ENCODE data around the gene USP54. TPM values are rescaled to one million over a fixed set of nuclear protein-coding genes. Genes with fewer than 3 reads are reported as not detected.
A peak's percentile ranks its signal among the peaks of the same experiment; 100 is the strongest.

Gene USP54
- total and polyA plus RNA-seq, 2 of the 13 experiments (the other 11 are each of a cell fraction or from before 2014, with no cell fraction given), result 18.1 to 25.0 TPM

GRCh38 chr10:73529089-73529832 is 61.9 kb downstream of the USP54 start:
- peak; percentile 99 for ATAC-seq
- peak; percentile 89 for DNase-seq (ENCODE audit: low spot score)
- Histone ChIP-seq H3K36me3 (replicated peaks in 1 of 2; ENCODE audit: control insufficient read depth in 1 of 2, insufficient read depth in 2 of 2, low read length in 2 of 2) (peaks cover 7 to 11% of the 10 kb centered on the region in 2 experiments; a peak in 3 of 5 replicates), H3K27ac (ENCODE audit: extremely low read length, insufficient read depth, low read length) (no peak overlapping the region), H3K79me2 (ENCODE audit: insufficient read depth, low read length) (no peaks in the 10 kb centered on the region), H3K4me2 (ENCODE audit: low read depth, low read length) (no peak overlapping the region), H3K4me3 (replicated peaks in 1 of 3; ENCODE audit: insufficient read depth in 1 of 3, low read depth in 2 of 3, low read length in 3 of 3) (no peak overlapping the region), H4K20me1 (ENCODE audit: insufficient read depth, low read length) (no peaks in the 10 kb centered on the region), H3K4me1 (ENCODE audit: insufficient read depth, low read length) (peaks cover 6% of the 10 kb centered on the region), H3K9ac (ENCODE audit: insufficient read depth, low read depth, low read length) (no peak overlapping the region), H2AFZ (ENCODE audit: low read length) (no peak overlapping the region), H3K27me3 (ENCODE audit: control insufficient read depth in 1 of 2, insufficient read depth in 2 of 2, low read length in 2 of 2) (no peaks in the 10 kb centered on the region), H3K9me3 (ENCODE audit: low read length) (no peaks in the 10 kb centered on the region)
- 97% methylated on average over 3 of the region's 5 CpGs for WGBS (ENCODE audit: low lambda C conversion rate)
- BruUV-seq (replicated peaks), result no TSS peak
- in situ Hi-C loops (cut with HindIII; ENCODE audit: extremely low pct_ligation_motif_present, low pct_unique_long_range_greater_than_20kb) (loop anchor here (5.0 kb wide), 1 partner anchor 113 kb away; the partner anchor contains the start of gene MYOZ1), intact Hi-C loops (cut with micrococcal nuclease; ENCODE audit: unreplicated experiment) (loop anchor here (1.0 to 2.0 kb wide), 2 partner anchors 58 to 115 kb away; no protein-coding TSS in a partner anchor)
- CTCF ChIA-PET (ENCODE audit: low intra/inter-chr PET ratio, low total read pairs), result interaction anchor here (0.7 to 2.6 kb wide), 3 partner anchors 111 to 127 kb away, joined by 4 to 85 read pairs (median 5); partner anchors contain the start of genes MYOZ1 and SYNPO2L
- peak; percentile 98 for FAIRE-seq
- POLR2A ChIA-PET, result interaction anchor here (1.0 to 1.3 kb wide), 2 partner anchors 96 to 112 kb away, joined by 5 to 6 read pairs; partner anchors contain the start of gene MYOZ1
- no peak for TF ChIP-seq ZNF605 (CRISPR knock-in tag; IDR thresholded peaks at IDR 0.05)
- TF ChIP-seq HNF4G (IDR thresholded peaks at IDR 0.05; ENCODE audit: borderline replicate concordance, low read depth, low read length), result peak; percentile 57; the same call in 1 of the 2 replicates
- TF ChIP-seq HNF4G (CRISPR knock-in tag; IDR thresholded peaks at IDR 0.05; ENCODE audit: borderline replicate concordance, low read depth), result no peak
- no peak for TF ChIP-seq SNAPC5 (CRISPR knock-in tag; IDR thresholded peaks at IDR 0.05; ENCODE audit: borderline replicate concordance)
- no peak for TF ChIP-seq REL (CRISPR knock-in tag; conservative IDR thresholded peaks at IDR 0.05)
- TF ChIP-seq SOX13 (IDR thresholded peaks at IDR 0.05), result no peak
- peak in 1 of 2 experiments; percentile 40; a peak in 1 of 4 replicates for TF ChIP-seq SOX13 (CRISPR knock-in tag; conservative IDR thresholded peaks at IDR 0.05 in 1 of 2, IDR thresholded peaks at IDR 0.05 in 1 of 2)
- no peak for TF ChIP-seq MATR3 (CRISPR knock-in tag; IDR thresholded peaks at IDR 0.05)
- TF ChIP-seq ZNF687 (CRISPR knock-in tag; IDR thresholded peaks at IDR 0.05), result 0 out of 2 replicates have a peak, but pooled peaks have one; percentile 13
- TF ChIP-seq BRCA1 (CRISPR knock-in tag; IDR thresholded peaks at IDR 0.05), result 0 out of 2 replicates have a peak, but pooled peaks have one; percentile 36
- TF ChIP-seq ZNF264 (CRISPR knock-in tag; IDR thresholded peaks at IDR 0.05), result no peak
- TF ChIP-seq ERF (CRISPR knock-in tag; IDR thresholded peaks at IDR 0.05), result no peak
- no peak for TF ChIP-seq DMTF1 (CRISPR knock-in tag; IDR thresholded peaks at IDR 0.05)
- TF ChIP-seq THRA (CRISPR knock-in tag; IDR thresholded peaks at IDR 0.05; ENCODE audit: borderline replicate concordance), result no peak
- no peak for TF ChIP-seq ZKSCAN8 (CRISPR knock-in tag; IDR thresholded peaks at IDR 0.05; ENCODE audit: borderline replicate concordance)
